Activated CD8-positive, alpha-beta memory T cell treated with anti-CD3 and anti-CD28 coated beads, Interleukin-2, amount 50 U/mL, for 24 hours (primary cell): ENCODE results near the gene FUBP3.

Experiments used
- DNase-seq: peaks from one replicate; pipeline ENCODE4 v3.0.0-alpha.2; 2020; ENCODE audit errors: extremely low read depth

The FUBP3 gene

DNA sequence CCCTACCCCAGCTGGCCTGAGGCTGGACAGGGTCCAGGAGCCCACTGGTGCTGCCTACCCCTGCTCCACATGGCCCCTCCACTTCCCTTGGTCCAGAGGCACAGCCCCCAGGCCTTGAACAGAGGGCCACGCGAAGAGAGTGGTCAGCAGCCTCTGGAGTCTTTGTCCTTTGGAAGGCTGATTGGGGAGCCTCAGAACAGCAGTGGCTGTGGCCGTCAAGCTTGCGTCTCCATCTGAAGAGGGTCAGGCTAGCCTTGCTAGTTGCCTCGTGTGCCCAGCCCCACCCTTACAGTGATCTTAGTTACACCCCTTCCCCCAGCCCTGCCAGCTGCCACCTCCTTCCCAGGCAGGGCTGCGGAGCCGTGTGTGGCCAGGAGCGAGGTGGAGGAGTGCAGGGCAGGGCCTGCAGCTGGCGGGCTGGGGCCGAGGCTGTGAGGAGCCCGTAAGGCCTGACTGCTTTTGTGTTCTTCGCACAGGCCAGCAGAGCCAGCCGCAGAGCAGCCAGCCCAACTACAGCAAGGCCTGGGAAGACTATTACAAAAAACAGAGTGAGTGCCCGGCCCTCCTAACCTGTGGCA lies 54.9 kb downstream of the FUBP3 start:
- DNase-seq, result no peak

DNA sequence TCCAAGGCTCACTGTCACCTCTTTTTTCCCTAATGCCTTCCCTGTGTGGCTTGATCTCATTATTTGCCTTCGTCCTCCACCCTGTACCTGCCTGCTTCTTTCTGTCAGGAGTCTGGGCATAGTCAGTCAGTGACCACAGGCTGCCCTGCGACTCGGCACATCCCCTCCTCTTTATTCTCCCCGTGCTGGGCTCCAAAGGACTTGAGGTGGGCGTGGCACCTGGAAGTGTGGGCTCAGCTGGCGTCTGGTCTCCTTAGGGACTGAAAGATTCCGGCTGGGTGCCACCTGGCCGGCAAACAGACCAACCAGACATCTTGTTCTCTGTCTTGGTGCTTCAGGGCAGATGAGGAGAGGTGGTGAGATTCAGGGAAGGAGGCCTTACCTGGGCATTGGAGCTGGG lies 55.4 kb downstream of the FUBP3 start:
- DNase-seq, result no peak

DNA sequence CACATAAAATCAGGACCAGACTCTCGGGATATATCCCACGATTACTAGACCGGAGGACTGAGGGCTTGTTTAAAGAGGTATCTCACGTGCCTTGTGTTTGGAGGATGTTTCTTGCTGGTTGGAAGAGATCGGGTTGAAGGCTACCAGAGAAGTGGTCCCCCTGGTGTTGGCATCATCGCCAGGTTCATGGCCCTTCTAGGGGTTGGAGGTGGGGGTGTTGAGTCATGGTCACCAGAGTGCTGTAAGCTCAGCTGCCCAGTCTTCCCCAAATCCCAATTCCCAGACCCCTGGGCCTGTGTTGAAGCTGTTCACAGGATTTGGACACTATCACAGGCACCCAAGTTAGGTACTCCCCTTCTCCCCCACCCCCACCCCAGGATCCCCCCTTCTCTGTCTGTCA lies 55.9 kb downstream of the FUBP3 start:
- DNase-seq, result no peak

DNA sequence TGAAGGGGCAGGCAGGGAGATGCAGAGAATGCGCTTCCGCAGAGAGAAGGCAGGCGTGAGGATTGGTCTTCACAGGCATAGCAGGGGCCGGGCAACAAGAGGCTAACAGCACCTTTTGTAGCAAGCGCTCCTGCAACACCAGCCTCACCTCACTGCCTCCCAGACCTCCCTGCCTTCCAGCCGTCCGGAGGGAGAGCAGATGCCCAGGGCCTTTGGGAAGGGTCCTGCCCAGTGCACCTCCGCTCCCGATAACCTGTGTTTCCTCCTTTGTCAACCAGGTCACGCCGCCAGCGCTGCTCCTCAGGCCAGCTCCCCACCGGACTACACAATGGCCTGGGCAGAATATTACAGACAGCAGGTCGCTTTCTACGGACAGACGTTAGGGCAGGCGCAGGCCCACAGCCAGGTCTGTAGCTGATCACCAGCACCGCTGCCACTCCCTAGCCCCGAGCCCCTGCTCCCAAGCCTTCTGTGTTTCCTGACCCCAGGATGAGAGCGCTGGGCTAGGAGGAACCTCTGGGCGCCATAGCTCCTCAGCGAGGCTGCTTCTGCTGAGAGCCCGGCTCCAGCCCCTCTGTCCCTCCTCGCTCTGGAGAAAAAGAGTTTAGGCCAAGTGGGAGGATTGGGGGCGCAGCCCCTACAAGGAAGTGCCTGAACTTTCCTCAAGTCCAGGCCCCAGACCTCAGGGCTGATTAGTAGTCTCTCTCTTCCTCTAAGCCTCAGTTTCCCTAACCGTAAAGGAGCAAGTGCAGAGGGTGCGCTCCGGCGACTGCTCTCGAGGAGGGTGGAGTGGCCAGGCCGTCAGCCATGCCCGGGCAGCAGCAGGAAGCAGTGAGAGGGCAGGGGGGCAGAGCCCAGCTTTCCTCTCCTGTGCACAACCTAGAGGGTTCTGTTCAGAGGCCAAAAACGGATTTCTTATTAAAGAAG lies 56.6 kb downstream of the FUBP3 start:
- no peak for DNase-seq

DNA sequence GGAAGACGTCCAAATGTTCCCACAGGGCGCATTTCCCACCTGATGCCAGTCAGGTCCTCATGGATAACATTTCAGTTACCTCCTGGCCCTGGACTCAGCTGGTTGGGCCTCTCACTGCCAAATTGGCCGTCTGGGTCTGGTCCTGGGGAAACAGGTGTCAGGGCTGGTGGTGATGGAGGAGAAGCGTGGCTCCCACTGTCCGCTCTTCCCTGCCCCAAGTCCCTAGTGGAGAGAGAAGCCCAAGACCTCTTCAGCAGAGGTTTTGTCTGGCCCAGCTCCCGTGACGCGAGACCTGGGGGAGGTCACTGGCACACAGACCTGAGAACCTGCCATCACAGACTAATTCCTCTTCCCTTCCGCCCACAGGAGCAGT lies 57.3 kb downstream of the FUBP3 start:
- no peak for DNase-seq

DNA sequence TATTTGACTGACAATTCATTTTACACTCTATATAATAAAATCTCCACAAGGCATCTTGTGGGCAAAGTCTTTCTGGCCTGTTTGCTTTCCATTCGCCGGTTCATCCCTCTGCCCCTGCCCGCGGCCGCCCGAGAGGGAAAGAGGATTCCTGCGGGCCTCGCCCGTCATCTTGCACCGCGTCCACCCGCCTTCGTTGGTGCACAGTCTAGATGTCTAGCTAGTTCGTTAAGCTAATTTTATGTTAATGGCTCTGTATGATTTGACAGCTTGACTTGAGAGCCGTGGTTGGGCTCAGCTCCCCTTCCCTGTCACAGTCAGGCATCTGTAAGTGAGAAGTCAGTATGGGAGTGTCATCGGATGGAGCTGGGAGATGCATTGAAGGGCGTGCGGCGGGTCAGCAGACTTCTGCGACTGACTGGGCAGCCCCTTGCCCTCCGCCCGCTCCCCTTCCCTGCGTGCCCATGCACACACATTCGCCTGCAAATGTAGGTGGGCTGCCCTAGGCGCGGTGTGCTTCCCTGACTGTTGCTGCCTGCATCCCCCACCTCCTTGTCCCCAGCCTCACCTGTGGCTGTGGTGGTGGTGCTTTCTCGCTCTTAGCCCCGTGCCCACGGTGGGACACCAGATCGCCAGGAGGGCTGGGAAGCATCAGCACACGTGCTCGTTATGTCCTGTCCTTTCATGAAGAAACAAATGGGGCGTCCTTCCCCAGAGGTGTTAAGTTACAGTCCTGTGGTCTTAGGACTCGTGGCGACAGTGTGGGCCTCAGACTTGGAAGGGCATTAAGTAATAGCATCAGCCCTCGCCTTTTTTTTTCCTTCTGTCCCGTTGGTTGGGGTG lies 59.1 kb downstream of the FUBP3 start:
- DNase-seq, result no peak

DNA sequence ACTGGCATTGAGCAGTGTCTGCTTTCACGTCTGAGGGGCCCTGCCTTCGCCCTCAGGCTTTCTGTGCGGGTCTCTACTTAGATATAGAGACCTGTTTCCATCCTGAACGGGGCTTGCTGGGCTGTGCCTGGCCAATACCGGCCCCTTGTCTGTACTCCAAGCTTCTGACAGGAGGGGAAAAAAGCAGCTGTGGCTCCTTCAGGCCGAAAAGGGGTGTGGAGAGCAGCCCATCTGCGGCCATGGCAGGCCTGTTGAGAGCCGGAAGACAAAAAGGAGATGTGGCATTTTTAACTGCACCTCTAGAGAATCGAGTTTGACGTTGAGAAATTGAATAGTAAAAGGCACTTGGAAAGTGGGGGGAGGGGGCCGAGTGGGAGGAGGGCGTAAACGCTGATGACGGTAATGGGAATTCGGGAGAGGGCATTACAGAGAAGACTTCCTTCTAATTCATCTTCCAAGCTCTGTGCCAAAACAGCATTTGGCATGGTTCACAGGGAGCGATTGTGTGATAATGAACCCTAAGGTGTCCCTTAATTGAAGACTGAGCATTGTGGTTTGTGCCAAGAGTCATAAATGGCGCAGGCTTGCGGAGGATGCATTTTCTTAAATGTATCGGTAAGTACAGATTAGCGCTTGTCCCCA lies 59.9 kb downstream of the FUBP3 start:
- DNase-seq, result no peak

DNA sequence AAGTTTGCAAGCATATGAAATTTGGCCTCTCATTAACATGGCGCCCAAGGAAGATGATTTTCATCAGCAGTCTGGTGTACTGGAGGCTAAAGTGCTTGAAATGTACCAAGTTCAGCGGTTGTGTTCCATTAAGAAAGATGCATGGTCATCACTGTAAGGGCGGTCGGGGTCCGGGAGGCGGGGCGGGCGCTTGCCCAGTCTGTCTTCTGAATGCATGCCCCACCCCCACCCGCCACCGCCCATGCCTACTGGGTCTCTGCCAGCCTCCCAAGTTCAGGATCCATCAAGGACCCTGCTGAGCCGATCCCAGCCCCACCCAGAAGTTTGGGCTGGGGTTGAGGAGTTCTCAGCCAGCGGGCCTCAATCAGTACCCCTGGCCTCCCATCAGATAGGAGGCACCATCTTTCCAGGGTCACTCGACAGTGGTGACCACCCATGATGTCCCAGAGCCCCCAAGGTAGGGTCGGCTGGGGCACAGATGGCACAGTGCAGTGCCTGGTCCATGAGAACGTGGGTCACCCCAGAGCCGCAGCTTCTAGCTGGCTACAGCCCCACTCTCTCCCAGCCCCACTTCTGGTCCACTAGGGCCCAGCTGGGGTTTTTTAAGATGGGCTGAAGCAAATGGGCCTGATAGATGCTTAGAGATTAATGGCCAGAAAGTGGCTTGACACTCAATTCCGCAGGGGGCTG lies 60.6 kb downstream of the FUBP3 start:
- DNase-seq, result no peak

DNA sequence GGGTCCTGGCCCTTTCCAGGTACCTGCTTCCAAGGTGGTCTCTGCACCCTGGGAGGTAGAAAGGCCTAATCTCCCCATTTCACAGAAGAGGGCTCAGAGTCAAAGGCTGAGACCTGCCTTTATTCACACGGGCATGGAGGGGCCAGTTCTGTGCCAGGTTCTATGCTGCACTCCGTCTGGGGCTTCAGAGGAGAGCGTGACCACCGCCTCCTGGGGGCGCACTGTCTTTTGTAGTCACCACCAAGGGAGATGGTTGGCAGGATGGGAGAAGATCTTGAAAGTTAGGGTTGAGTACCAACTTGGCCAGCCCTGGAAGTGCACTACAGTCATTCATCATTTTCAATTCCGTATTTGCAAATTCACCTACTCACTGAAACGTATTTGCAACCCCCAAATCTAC lies 61.3 kb downstream of the FUBP3 start:
- DNase-seq, result no peak

DNA sequence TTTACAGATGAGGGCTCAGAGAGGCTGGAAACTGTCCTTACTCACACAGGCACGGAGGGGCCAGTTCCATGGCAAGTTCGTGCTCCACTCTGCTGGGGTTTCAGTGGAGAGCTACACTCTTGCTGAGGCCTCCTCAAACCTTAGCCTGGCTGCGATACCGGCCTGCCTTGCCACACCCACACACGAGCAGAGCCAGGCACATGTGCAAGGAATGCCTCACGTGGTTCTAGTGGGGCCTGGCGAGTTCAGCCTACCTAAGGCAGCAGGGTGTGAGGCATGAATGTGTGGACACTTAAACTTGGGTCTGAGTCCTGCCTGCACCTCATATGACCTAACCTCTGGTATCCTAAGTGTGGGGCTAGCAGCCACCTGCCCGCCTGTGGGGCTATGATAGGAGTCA lies 63.5 kb downstream of the FUBP3 start:
- DNase-seq, result no peak

DNA sequence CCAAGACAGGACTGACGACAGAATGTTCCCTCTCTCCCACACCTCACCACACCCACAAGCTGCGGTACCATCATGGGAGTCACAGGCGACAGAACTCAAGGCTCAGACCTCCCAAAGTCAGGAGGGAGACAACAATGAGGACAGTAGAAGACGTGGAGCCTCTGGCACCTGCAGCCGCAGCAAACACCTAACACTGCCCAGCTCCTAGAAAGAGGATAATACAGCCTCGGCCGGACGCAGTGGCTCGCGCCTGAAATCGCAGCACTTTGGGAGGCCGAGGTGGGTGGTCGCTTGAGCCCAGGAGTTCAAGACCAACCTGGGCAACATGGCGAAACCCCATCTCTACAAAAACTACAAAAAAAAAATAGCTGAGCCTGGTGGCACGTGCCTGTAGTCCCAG lies 71.8 kb downstream of the FUBP3 start:
- no peak for DNase-seq

DNA sequence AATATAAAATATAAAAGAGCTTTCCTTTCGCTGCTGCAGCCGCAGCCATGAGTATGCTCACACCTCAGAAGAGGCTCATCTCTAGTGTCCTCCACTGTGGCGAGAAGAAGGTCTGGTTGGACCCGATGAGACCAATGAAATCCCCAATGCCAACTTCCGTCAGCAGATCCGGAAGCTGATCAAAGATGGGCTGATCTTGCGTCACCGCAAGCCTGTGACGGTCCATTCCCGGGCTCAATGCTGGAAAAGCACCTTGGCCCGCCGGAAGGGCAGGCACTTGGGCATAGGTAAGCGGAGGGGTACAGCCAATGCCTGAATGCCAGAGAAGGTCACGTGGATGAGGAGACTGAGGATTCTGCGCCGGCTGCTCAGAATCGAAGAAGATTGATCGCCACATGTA lies 72.4 kb downstream of the FUBP3 start:
- DNase-seq, result no peak

DNA sequence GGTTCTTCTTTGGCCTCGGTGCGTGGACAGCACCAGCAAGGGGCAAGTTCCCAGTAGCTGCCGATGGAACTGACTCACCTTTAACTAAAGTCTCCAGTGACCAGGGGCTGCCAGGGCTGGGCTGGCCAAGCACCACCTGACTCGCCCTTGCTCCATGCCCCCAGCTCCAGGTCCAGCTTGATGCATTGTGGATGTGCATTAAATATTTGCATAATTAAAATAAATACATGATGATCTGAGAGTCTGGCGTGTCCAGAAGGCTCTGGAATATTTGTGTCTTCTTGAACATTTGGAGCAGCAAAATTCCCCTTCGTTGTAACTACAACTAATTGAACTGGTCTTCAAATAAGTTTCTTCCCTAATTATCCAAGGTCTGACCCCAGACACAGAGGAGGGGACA lies 75.5 kb downstream of the FUBP3 start:
- no peak for DNase-seq

DNA sequence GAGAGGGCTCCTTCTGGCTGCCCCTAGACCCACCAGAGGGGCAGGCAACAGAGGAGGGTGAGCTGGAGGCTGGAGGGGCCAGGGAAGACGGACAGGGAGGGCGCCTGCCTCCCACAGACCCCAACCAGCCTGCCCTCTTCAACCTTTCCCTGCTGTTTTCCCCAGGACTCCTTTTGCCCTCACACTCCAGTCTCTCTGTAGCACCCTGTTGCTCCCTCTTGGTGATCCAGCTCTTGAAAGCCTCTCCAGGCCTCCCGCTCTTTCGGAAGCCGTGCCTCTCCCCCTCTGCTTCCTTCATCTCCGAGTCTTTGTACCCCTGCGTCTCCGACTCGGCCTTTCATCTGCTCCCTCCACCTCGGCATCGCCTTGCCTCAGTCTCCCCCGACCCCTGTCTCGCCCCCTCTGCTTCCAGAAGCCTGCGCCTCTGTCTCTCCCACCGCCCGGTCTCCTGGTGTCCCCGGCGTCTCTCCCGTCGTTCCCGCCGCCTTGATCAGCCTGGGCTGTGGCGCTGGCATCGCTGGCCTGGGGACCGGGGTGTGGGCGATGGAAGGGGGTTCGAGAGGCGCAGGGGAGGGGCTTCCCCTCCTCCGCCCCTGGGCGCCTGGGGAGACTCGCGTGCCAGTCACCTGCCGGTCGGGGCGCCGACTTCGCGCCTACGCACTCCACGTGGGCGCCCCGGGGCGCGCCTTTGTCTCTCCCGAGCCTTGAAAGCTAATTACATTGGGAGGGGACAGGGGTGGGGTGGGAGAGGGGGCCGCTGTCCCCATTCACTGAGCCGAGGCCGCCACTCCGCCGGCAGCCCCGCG lies 79.7 kb downstream of the FUBP3 start:
- no peak for DNase-seq

DNA sequence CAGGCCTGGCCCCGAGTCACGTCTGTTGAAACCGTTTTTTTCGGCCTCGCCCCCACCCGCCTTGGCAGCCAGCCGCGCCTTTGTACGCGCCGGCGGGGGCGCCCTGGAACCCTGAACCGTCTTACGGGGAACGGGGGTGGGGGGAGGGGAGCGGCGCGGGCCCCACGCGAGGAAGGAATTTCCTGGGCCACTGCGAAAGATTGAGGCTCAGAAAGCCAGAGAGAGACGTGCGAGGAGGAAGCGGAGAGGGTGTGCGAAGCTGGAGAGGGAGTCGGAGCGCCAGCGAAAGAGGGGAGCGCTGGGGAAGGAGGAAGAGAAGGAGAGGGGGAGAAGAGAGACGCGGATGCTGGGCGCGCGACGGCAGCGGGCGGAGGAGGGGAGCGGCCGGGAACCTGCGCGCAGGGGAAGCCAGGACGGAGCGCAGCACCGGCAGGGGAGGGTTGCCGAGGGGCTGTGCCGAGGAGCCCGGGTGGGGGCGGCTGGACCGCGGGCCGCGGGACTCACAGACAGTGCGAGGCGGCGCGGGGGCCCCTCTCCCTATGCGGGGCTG lies 80.4 kb downstream of the FUBP3 start:
- DNase-seq, result no peak

DNA sequence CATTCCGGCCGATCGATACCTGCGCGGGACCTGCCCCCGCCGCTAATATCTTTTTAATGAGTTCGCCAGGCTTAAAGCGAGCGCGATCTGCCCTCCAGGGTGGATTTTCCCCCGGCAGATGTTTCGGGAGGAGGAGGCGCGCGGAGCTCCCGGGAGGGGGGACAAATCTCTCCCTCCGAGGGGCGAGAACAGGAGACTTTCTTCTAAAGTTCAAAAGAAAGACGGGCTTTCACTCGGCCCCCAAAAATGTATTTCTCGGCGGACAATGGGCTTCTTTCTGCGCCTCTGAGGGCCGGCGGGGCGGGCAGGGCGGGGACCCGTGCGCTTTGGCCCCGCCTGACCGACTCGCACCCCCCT lies 80.9 kb downstream of the FUBP3 start:
- DNase-seq, result no peak

DNA sequence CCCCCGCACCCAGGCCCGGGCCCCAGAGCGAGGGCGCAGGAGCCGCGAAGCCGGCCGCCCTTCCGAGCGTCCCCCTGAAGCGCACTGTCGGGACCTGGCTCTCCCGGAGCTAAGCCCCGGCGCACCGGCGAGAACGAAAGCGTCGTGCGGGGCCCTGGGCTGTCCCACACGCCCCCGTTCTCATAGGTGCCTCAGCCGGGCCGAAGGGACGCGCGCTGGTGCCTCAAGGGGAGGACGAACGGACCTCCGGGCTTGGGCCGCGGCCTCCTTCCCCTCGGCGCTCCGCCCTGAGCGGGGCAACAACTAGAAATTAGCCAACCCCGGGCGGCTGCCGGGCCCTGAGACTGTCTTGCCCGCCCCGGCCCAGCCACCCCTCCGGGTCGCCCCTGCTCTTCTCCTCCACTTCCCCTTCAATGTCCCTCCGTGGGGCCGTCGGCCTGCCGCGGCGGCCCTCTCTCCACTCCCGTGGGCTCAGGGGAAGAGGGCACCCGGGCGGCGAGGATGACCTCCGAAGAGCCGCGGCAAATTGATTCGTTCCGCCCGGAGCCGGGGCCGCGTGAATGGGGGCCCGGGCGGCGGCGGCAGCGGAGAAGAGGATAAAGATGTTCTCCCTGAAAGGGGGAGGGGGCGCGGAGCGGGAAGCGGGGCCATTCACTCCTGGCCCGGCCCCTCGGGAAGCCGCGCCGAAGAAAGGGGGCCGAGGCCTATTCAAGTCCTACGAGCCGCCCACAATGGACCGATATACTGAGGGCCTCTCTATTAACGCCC lies 81.5 kb downstream of the FUBP3 start:
- no peak for DNase-seq

DNA sequence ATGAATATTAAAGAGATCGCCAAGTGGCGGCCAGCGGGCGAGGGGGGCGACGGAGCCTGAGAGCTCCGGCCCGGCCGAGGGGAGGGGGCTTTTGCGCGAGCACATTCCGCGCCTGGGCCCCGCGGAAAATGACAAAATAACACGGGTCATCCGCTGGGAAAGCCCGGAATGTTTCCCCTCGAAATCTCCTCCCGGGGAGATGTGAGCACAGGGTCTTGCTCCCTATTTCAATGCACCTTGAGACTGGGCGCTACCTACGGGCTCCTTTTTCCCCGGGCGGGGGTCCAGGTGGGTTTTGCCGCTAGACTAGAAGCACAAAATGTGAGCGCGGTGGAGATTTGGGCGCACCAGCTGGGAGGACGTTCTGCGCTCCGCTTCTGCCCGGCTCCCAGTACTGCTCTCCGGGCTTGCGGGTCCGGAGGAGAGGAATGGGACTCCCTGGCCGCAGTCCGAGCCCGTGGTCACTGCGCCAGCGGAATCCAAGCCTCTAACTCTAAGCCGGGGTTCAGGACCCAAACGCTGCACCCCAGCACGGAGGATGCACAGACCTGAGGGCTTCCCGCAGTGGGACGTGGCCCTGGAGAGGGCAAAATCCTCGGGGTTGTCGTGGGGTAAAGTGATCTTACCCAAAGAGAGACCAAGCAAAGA lies 82.2 kb downstream of the FUBP3 start:
- DNase-seq, result no peak
